RWPE1 (cell line): Measurements from ENCODE around the gene DCLRE1C.

Experiments used
- CTCF ChIA-PET: fragments of 350-600 bp; sonication (Branson Sonifier 250); formaldehyde crosslinking; extraction: SDS; loops from one replicate; lab custom pipeline; 2021; lab: Yijun Ruan, JAX
- POLR2A ChIA-PET: fragments of 400-600 bp; formaldehyde crosslinking; extraction: SDS; loops from one replicate; lab custom pipeline; 2020; ENCODE audit warnings: antibody characterized with exemption; ENCODE audit not compliant: low non-redundant PET; lab: Yijun Ruan, JAX
- DNase-seq: peaks from one replicate; pipeline ENCODE4 v3.0.0; 2012; ENCODE audit warnings: low spot score
- H3K27ac ChIP-seq: fragments of 450-650 bp; 2 replicates; pipeline ENCODE4 v1.5.1; 2017
- TF ChIP-seq, protein P1 (sequence below): fragments of 450-650 bp; conservative IDR thresholded peaks from 2 replicates; pipeline ENCODE4 v1.5.1; 2017; ENCODE audit warnings: low read depth, mild to moderate bottlenecking

Gene DCLRE1C

DNA sequence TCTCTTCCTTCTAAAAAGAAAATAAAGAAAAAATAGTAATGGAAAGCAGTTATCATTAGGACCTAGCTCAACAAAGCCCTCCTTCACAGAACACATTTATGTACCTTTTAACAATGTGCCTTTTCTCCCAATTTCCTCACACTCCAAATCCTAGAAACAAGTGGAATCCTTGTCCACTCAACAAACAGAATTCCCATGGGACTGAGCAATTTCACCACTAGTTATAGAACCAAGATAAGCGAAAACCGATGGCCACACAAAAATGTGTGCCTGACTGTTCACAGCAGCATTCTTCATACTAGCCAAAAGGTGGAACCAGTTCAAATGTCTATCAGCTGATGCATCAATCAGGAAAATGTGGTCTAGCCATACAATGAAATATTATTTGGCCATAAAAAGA is 17.3 kb downstream of the DCLRE1C start:
- DNase-seq: no peak
- ChIA-PET POLR2A (no interaction called here), CTCF (interaction anchor here (0.6 kb wide), 1 partner anchor 53 kb away, joined by 5 read pairs; no protein-coding TSS in a partner anchor)
- no peak overlapping the region for H3K27ac ChIP-seq
- TF ChIP-seq, protein P1, sequence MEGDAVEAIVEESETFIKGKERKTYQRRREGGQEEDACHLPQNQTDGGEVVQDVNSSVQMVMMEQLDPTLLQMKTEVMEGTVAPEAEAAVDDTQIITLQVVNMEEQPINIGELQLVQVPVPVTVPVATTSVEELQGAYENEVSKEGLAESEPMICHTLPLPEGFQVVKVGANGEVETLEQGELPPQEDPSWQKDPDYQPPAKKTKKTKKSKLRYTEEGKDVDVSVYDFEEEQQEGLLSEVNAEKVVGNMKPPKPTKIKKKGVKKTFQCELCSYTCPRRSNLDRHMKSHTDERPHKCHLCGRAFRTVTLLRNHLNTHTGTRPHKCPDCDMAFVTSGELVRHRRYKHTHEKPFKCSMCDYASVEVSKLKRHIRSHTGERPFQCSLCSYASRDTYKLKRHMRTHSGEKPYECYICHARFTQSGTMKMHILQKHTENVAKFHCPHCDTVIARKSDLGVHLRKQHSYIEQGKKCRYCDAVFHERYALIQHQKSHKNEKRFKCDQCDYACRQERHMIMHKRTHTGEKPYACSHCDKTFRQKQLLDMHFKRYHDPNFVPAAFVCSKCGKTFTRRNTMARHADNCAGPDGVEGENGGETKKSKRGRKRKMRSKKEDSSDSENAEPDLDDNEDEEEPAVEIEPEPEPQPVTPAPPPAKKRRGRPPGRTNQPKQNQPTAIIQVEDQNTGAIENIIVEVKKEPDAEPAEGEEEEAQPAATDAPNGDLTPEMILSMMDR: no peak

DNA sequence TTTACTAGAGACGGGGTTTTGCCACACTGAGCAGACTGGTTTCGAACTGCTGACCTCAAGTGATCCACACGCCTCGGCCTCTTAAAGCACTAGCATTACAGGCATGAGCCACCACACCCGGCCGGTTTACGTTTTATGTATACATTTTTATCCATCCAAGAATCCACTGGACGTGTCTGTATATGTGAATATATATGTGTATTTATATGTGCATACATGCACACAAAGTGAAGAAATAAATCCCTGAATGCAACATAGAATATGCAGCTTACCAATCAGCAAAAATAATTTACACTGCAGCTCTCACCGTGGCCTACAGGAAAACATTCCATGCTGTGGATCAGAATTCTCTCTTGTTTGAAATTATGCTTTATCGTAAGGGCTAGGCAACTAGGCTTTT is 23.3 kb downstream of the DCLRE1C start:
- CTCF ChIA-PET: interaction anchor here (0.6 kb wide), 1 partner anchor 32 kb away, joined by 3 read pairs; no protein-coding TSS in a partner anchor
- TF ChIP-seq, protein P1: no peak
- DNase-seq: no peak
- POLR2A ChIA-PET: no interaction called here
- no peak overlapping the region for H3K27ac ChIP-seq

DNA sequence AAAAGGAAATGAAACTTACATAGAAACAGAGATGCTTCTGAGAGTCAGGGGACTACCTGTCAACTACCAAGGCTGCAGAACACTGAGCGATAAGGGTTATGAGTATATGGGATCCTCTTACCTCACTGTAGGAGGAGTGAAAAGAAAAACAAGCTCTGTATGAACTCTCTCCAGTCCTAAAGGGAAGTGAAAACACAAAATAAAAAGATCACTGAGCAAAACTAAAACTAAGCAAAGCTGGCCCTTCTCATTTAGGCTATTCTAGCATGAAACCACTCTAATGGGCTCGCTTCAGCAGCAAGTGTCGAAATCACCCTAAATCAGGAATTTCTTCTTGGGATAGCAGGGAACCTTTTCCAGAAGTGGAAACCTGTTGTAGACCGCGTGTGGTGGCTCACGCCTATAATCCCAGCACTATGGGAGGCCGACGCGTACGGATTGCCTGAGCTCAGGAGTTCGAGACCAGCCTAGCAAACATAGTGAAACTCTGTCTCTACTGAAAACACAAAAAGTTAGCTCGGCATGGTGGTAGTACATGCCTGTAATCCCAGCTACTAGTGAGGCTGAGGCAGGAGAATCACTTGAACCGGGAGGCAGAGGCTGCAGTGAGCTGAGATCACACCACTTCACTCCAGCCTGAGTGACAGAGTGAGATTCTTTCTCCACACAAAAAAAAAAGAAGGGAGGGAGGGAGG is 27.0 kb downstream of the DCLRE1C start:
- TF ChIP-seq, protein P1: no peak
- DNase-seq: no peak
- H3K27ac ChIP-seq: no peak overlapping the region
- POLR2A ChIA-PET: no interaction called here
- CTCF ChIA-PET: no interaction called here

GRCh38 chr10:14926061-14926470 is 27.8 kb downstream of the DCLRE1C start:
- TF ChIP-seq, protein P1: no peak
- CTCF ChIA-PET: no interaction called here
- DNase-seq: no peak
- POLR2A ChIA-PET: no interaction called here
- no peak overlapping the region for H3K27ac ChIP-seq

DNA sequence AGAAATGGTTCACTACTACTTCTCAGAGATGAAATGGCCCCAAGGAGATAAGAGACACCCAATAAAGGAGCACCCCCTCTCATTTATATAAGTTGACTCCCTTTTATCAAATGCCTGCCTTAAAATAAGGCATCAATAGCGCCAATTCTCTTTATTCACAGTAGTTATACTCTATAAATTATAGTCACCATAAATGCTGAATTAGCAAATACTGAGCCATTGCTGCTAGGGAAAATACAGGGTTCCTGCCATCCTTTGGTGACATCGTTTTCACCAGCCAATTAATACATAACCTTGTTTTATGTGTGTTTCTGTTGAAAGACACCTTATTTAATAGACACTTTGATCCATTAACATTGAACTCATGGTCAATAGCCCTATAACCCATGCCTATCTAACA is 28.6 kb downstream of the DCLRE1C start:
- CTCF ChIA-PET: no interaction called here
- TF ChIP-seq, protein P1: no peak
- no peak for DNase-seq
- POLR2A ChIA-PET: no interaction called here
- no peak overlapping the region for H3K27ac ChIP-seq

DNA sequence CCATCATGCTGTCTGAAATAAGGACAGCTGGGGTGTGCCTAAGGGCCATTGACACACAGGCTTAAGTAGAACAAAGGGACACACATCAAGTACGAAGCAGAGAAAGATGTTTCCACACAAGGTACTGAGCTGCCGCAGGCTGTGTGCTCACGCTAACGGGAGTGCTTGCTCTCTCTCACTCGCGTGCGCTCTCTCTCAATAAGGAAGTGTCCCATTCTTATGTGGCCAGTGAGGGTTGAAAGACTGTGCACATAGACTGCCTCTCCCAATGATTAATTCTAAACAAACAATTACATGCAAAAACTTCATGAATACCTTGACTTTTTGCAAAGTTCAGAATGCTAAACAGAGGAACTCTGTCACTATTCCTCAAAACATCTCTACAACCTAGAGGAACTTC is 29.9 kb downstream of the DCLRE1C start:
- CTCF ChIA-PET: no interaction called here
- TF ChIP-seq, protein P1: no peak

More for the DNA sequence above, 29.9 kb downstream of the DCLRE1C start:
- POLR2A ChIA-PET: no interaction called here
- DNase-seq: no peak
- no peak overlapping the region for H3K27ac ChIP-seq
